ENCODE measurements around the gene IL12RB2. TPM values are rescaled to one million over a fixed set of nuclear protein-coding genes. Genes with fewer than 3 reads are reported as not detected.

The IL12RB2 gene
- total and polyA plus RNA-seq, 2 donors = 1.3 to 4.6 TPM

DNA sequence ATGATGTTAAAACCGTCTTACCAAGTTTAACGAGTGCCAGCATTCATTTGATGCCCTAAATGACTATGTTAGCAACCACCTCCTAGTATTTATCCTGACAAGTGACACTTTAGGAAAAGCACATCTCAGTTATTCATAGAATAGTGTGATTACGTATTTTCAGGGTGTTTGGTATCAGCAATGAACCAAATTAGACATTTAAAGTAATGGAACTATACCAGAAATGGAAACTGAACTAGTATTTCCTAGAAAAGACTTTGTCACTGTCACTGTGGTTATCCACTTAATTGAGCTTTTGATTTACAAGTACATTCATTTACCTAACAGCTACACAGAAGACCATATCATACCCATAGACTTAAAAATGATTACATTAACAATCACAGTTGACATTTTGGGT, 3.6 kb upstream of the IL12RB2 start:
- WGBS = 96% methylated on average over 3 of the region's 3 CpGs
- peaks cover 0 to 14% of the 10 kb centered on the region in 2 donors for H3K27me3 ChIP-seq (ENCODE audit: control insufficient read depth in 2 of 2, insufficient read depth in 1 of 2, low read length in 1 of 2)
- H3K4me1 ChIP-seq (ENCODE audit: control insufficient read depth in 2 of 2, insufficient read depth in 2 of 2, low read length in 2 of 2) = peaks cover 3 to 13% of the 10 kb centered on the region in 2 donors
- no peak for DNase-seq (ENCODE audit: low read depth in 6 of 9, low spot score in 9 of 9)
- no peaks in the 10 kb centered on the region for H3K36me3 ChIP-seq (ENCODE audit: control insufficient read depth in 2 of 2, insufficient read depth in 2 of 2, low read length in 1 of 2)
- no peak overlapping the region for H3K27ac ChIP-seq (ENCODE audit: low read depth in 1 of 2, low read length in 1 of 2)
- H3K9me3 ChIP-seq (ENCODE audit: control insufficient read depth in 2 of 2, insufficient read depth in 1 of 2, low read length in 1 of 2) = no peaks in the 10 kb centered on the region
- no peak overlapping the region for H3K4me3 ChIP-seq (ENCODE audit: low read length in 2 of 2)

DNA sequence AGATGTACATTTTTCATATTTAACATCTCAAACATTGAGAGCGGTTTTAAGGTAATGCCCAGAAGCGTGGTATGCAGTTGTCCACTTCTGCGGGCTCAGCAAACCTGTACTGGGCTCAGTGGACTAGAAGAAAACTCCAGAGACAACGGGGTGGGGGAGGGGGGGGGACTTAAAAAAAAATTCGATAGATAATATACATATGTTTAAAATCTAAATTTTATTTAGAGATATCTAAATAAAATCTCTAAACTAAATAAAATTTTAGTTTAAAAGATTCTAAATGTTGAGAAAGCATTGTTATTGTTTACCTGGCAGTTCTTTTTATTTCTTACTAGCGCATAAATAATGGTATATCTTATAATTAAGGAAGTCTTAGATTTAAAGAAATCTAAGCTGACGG, 1.1 kb upstream of the IL12RB2 start:
- Histone ChIP-seq H3K9me3 (ENCODE audit: control insufficient read depth in 2 of 2, insufficient read depth in 1 of 2, low read length in 1 of 2) (no peaks in the 10 kb centered on the region), H3K4me1 (ENCODE audit: control insufficient read depth in 2 of 2, insufficient read depth in 2 of 2, low read length in 2 of 2) (peaks cover 3 to 13% of the 10 kb centered on the region in 2 donors), H3K27me3 (ENCODE audit: control insufficient read depth in 2 of 2, insufficient read depth in 1 of 2, low read length in 1 of 2) (peaks cover 0 to 14% of the 10 kb centered on the region in 2 donors), H3K36me3 (ENCODE audit: control insufficient read depth in 2 of 2, insufficient read depth in 2 of 2, low read length in 1 of 2) (no peaks in the 10 kb centered on the region), H3K4me3 (ENCODE audit: low read length in 2 of 2) (no peak overlapping the region), H3K27ac (ENCODE audit: low read depth in 1 of 2, low read length in 1 of 2) (no peak overlapping the region)
- WGBS = 90% methylated on average over 7 of the region's 7 CpGs
- DNase-seq (ENCODE audit: low read depth in 6 of 9, low spot score in 9 of 9) = no peak

DNA sequence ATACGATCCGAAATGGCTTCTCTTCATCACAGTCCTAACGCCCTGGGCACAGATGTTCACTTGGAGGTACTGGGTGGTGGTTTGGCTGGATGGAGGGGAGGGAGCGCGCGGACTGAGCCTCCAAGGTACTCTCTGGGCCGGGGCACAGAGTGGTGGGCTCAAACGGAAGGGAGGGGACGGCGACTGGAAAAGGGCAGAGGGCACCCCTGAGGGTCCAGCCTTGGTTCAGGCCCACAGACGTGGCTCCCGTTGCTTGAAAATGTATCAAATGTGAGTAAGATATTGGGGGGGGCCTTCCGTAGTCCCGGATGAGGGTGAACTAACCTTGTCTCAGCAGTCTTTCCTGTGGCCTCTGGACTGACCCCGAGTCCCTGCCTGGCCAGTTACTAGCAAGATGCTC, 463 bp downstream of the IL12RB2 start:
- 16% methylated on average over 15 of the region's 15 CpGs for WGBS
- Histone ChIP-seq H3K4me1 (ENCODE audit: control insufficient read depth in 2 of 2, insufficient read depth in 2 of 2, low read length in 2 of 2) (peaks cover 3 to 13% of the 10 kb centered on the region in 2 donors), H3K9me3 (ENCODE audit: control insufficient read depth in 2 of 2, insufficient read depth in 1 of 2, low read length in 1 of 2) (no peaks in the 10 kb centered on the region), H3K27me3 (ENCODE audit: control insufficient read depth in 2 of 2, insufficient read depth in 1 of 2, low read length in 1 of 2) (peaks cover 0 to 14% of the 10 kb centered on the region in 2 donors), H3K4me3 (ENCODE audit: low read length in 2 of 2) (peak overlapping the region; percentile 5 to 53), H3K36me3 (ENCODE audit: control insufficient read depth in 2 of 2, insufficient read depth in 2 of 2, low read length in 1 of 2) (no peaks in the 10 kb centered on the region), H3K27ac (ENCODE audit: low read depth in 1 of 2, low read length in 1 of 2) (no peak overlapping the region)
- peak in 2 of 9 donors; percentile 8 to 20 for DNase-seq (ENCODE audit: low read depth in 6 of 9, low spot score in 9 of 9)

DNA sequence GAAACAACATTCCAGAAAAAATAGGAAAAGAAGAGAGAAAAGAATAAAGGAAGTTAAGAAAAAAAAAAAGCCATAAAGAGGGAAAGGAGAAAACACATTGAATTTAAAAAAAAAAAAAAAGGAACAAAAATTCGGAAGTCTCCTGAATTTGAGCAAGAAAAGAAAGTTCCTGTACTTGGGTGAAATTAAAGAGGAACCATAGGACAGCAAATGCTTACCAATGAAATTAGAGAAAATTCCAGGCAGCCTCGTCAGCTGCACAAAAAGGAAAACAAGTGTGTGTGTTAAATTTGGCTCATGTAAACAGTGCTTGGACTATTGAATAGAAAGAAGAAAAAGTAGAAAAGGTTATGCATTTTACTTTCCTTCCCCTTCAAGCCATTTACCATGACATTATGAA, 4.9 kb downstream of the IL12RB2 start:
- peaks cover 0 to 7% of the 10 kb centered on the region in 2 donors for H3K27me3 ChIP-seq (ENCODE audit: control insufficient read depth in 2 of 2, insufficient read depth in 1 of 2, low read length in 1 of 2)
- no peak for DNase-seq (ENCODE audit: low read depth in 6 of 9, low spot score in 9 of 9)
- no peak overlapping the region for H3K27ac ChIP-seq (ENCODE audit: low read depth in 1 of 2, low read length in 1 of 2)
- no peaks in the 10 kb centered on the region for H3K9me3 ChIP-seq (ENCODE audit: control insufficient read depth in 2 of 2, insufficient read depth in 1 of 2, low read length in 1 of 2)
- H3K36me3 ChIP-seq (ENCODE audit: control insufficient read depth in 2 of 2, insufficient read depth in 2 of 2, low read length in 1 of 2) = no peaks in the 10 kb centered on the region
- WGBS = 57% methylated on average over 2 of the region's 2 CpGs
- H3K4me1 ChIP-seq (ENCODE audit: control insufficient read depth in 2 of 2, insufficient read depth in 2 of 2, low read length in 2 of 2) = peaks cover 3 to 7% of the 10 kb centered on the region in 2 donors
- H3K4me3 ChIP-seq (ENCODE audit: low read length in 2 of 2) = no peak overlapping the region

DNA sequence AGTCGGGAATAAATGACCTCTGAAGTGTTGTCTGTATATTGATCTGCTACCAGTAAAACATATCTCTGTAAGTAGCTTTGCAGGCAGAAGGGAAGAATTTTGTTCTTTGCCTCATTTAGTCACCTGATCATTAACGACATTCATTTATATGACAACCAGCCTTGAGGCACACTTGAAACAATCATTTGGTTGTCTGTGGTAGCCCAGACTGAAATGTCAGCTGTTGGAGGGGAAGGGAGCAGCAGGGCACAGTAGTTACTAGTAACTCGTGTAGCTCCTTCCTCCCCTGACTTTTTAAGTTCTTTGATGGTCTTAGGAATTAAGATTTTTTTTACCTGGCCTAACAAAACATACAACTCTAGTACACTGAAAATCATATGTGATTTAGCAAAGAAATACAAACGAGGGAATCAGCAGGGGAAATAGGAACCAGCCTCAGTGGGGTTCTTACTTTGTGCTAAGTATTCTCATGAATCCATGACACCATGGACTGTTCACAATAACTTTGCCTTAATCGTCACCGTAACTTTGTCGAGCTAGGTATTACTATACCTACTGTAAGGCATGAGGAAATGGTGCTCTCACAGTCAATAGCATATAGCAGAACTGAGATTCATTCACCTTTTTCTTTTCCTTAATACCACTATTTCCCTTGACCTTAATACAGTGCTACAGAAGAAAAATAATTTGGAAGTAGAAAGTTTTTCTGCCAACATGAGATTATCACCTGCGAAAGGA, 6.4 kb downstream of the IL12RB2 start:
- H3K9me3 ChIP-seq (ENCODE audit: control insufficient read depth in 2 of 2, insufficient read depth in 1 of 2, low read length in 1 of 2) = no peaks in the 10 kb centered on the region
- no peaks in the 10 kb centered on the region for H3K36me3 ChIP-seq (ENCODE audit: control insufficient read depth in 2 of 2, insufficient read depth in 2 of 2, low read length in 1 of 2)
- 88% methylated on average over 8 of the region's 8 CpGs for WGBS
- DNase-seq (ENCODE audit: low read depth in 6 of 9, low spot score in 9 of 9) = peak in 2 of 9 donors; percentile 26 to 47
- peaks cover 0 to 2% of the 10 kb centered on the region in 2 donors for H3K4me1 ChIP-seq (ENCODE audit: control insufficient read depth in 2 of 2, insufficient read depth in 2 of 2, low read length in 2 of 2)
- H3K4me3 ChIP-seq (ENCODE audit: low read length in 2 of 2) = no peak overlapping the region
- no peaks in the 10 kb centered on the region for H3K27me3 ChIP-seq (ENCODE audit: control insufficient read depth in 2 of 2, insufficient read depth in 1 of 2, low read length in 1 of 2)
- peak overlapping the region in 1 of 2 donors; percentile 22 for H3K27ac ChIP-seq (ENCODE audit: low read depth in 1 of 2, low read length in 1 of 2)

DNA sequence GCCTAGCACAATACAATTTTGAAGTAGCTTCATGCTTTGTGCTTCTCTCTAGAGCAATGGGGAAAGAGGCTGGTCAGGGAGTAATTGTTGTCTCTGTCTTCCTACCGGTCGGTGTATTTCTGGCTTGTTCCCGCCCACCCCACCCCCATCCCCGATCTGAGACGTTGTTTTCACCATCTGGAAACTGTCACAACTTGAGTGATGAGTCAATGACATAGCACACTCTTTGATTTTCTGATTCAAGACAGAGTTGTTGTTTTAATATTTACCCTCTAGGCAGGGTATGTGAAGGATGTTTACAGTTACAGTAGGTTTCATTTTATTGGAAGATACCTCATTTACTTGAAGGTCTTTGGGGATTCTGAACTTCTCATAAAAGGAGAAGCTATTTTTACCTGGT, 7.0 kb downstream of the IL12RB2 start:
- H3K9me3 ChIP-seq (ENCODE audit: control insufficient read depth in 2 of 2, insufficient read depth in 1 of 2, low read length in 1 of 2) = no peaks in the 10 kb centered on the region
- no peaks in the 10 kb centered on the region for H3K27me3 ChIP-seq (ENCODE audit: control insufficient read depth in 2 of 2, insufficient read depth in 1 of 2, low read length in 1 of 2)
- no peak overlapping the region for H3K4me3 ChIP-seq (ENCODE audit: low read length in 2 of 2)
- peaks cover 0 to 2% of the 10 kb centered on the region in 2 donors for H3K4me1 ChIP-seq (ENCODE audit: control insufficient read depth in 2 of 2, insufficient read depth in 2 of 2, low read length in 2 of 2)
- H3K36me3 ChIP-seq (ENCODE audit: control insufficient read depth in 2 of 2, insufficient read depth in 2 of 2, low read length in 1 of 2) = no peaks in the 10 kb centered on the region
- peak overlapping the region in 1 of 2 donors; percentile 22 for H3K27ac ChIP-seq (ENCODE audit: low read depth in 1 of 2, low read length in 1 of 2)
- DNase-seq (ENCODE audit: low read depth in 6 of 9, low spot score in 9 of 9) = peak in 4 of 9 donors; percentile 25 to 67 (median 46)
- WGBS = 65% methylated on average over 5 of the region's 5 CpGs

DNA sequence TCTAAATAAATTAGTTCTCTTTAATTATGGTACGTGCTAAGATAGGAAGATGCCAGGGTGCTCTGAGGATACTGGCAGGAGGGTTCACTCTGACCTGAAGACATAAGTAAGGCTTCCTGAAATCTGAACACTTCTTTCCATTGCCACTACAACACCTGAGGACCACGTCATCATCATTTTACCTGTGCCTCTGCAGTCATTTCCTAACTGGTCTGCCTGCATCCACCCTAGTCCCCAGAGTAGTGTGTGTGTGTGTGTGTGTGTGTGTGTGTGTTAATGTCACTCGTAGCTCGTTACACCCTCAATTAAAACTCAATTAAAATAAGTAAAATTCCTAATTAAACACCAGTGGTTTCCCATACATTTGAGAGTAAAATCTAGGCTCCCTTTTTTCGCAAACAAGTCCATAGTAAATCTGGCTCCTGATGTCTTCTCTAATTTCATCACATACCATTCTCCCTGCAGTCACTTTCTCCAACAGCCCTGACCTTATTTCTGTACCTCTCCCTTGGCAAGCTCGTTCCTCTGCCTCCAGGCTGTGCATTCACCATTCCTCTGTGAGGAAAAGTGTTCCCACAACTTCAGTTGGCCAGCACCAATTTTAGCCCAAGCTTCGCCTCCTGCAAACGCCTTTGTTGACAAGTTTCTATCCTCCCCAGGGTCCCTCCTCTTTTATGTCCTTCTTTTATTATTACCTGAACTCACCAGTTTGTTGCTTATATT, 8.7 kb downstream of the IL12RB2 start:
- no peak overlapping the region for H3K27ac ChIP-seq (ENCODE audit: low read depth in 1 of 2, low read length in 1 of 2)
- H3K27me3 ChIP-seq (ENCODE audit: control insufficient read depth in 2 of 2, insufficient read depth in 1 of 2, low read length in 1 of 2) = no peaks in the 10 kb centered on the region
- no peaks in the 10 kb centered on the region for H3K36me3 ChIP-seq (ENCODE audit: control insufficient read depth in 2 of 2, insufficient read depth in 2 of 2, low read length in 1 of 2)
- no peak overlapping the region for H3K4me3 ChIP-seq (ENCODE audit: low read length in 2 of 2)
- WGBS = 95% methylated on average over 8 of the region's 8 CpGs
- no peaks in the 10 kb centered on the region for H3K9me3 ChIP-seq (ENCODE audit: control insufficient read depth in 2 of 2, insufficient read depth in 1 of 2, low read length in 1 of 2)
- no peak for DNase-seq (ENCODE audit: low read depth in 6 of 9, low spot score in 9 of 9)
- H3K4me1 ChIP-seq (ENCODE audit: control insufficient read depth in 2 of 2, insufficient read depth in 2 of 2, low read length in 2 of 2) = peaks cover 0 to 2% of the 10 kb centered on the region in 2 donors

DNA sequence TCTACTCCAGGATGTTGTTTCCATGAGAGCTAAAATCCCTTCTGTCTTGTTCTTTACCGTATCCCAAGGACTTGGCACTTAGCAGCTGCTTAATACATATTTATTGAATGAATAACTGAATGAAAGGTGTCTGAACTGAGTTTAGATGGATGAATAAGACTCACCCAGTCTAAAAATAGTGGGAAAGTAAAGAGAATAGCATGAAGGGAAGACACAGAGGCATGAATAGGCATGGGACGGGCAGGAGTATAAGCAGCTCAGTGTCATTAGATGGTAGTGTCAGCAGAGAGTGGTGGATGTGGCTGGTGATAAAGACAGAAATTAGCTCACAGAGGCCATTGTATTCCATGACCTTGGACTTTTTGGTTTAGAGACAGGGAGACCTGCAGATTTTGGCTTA, 9.2 kb downstream of the IL12RB2 start:
- Histone ChIP-seq H3K4me1 (ENCODE audit: control insufficient read depth in 2 of 2, insufficient read depth in 2 of 2, low read length in 2 of 2) (peaks cover 0 to 2% of the 10 kb centered on the region in 2 donors), H3K9me3 (ENCODE audit: control insufficient read depth in 2 of 2, insufficient read depth in 1 of 2, low read length in 1 of 2) (no peaks in the 10 kb centered on the region), H3K27me3 (ENCODE audit: control insufficient read depth in 2 of 2, insufficient read depth in 1 of 2, low read length in 1 of 2) (no peaks in the 10 kb centered on the region), H3K36me3 (ENCODE audit: control insufficient read depth in 2 of 2, insufficient read depth in 2 of 2, low read length in 1 of 2) (no peaks in the 10 kb centered on the region), H3K27ac (ENCODE audit: low read depth in 1 of 2, low read length in 1 of 2) (no peak overlapping the region), H3K4me3 (ENCODE audit: low read length in 2 of 2) (no peak overlapping the region)
- DNase-seq (ENCODE audit: low read depth in 6 of 9, low spot score in 9 of 9) = no peak
- 98% methylated on average over 2 of the region's 2 CpGs for WGBS

DNA sequence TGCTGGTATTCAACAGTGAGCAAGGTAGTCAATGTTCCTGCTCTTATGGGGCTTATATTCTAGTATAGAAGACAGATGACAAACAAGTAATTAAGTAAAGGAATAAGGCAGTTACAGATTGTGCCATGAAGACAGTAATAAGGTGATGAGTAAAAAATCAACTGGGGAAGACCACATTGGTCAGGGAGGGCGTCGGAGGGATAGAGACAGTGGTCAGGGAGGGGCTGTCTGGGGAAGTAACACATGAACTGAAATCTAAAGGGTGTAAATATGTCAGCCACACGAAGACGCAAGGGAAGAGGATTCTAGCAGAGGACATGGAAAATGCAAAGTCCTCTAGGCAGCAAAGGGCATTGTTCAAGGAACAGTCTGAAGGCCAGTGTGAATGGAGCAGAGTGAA, 10.1 kb downstream of the IL12RB2 start:
- Histone ChIP-seq H3K4me3 (ENCODE audit: low read length in 2 of 2) (no peak overlapping the region), H3K27me3 (ENCODE audit: control insufficient read depth in 2 of 2, insufficient read depth in 1 of 2, low read length in 1 of 2) (no peaks in the 10 kb centered on the region), H3K36me3 (ENCODE audit: control insufficient read depth in 2 of 2, insufficient read depth in 2 of 2, low read length in 1 of 2) (no peaks in the 10 kb centered on the region), H3K4me1 (ENCODE audit: control insufficient read depth in 2 of 2, insufficient read depth in 2 of 2, low read length in 2 of 2) (peaks cover 0 to 2% of the 10 kb centered on the region in 2 donors), H3K27ac (ENCODE audit: low read depth in 1 of 2, low read length in 1 of 2) (no peak overlapping the region), H3K9me3 (ENCODE audit: control insufficient read depth in 2 of 2, insufficient read depth in 1 of 2, low read length in 1 of 2) (no peaks in the 10 kb centered on the region)
- WGBS = 97% methylated on average over 4 of the region's 4 CpGs
- DNase-seq (ENCODE audit: low read depth in 6 of 9, low spot score in 9 of 9) = no peak
